IMR-90 (cell line): ENCODE results near the gene MUCL3. TPM values are rescaled to one million over a fixed set of nuclear protein-coding genes. Genes with fewer than 3 reads are reported as not detected.

Source experiments
- ATAC-seq: fragments of 200-7000 bp; cut with Tn5 transposase; 2 replicates; pipeline ENCODE4 v1.9.1; 2020; ENCODE audit warnings: low read depth, mild to moderate bottlenecking, moderate library complexity
- BruUV-seq: library from RNA; stranded (reverse); fragments of 400-500 nt; replicated peaks from 2 replicates; lab custom pipeline; 2021; lab: Mats Ljungman, UMichigan
- CTCF ChIA-PET: fragments of 300-600 bp; formaldehyde crosslinking; extraction: SDS; loops from one replicate; lab custom pipeline; 2021; ENCODE audit warnings: antibody characterized with exemption; lab: Yijun Ruan, JAX
- POLR2A ChIA-PET: fragments of 300-600 bp; sonication (Branson Sonifier 250); formaldehyde crosslinking; loops from one replicate; lab custom pipeline; 2022; ENCODE audit warnings: antibody characterized with exemption; ENCODE audit not compliant: unreplicated experiment; lab: Charles Lee
- DNase-seq: peaks from one replicate; pipeline ENCODE4 v3.0.0; 2013
- H2AFZ ChIP-seq: replicated peaks from 2 replicates; pipeline ENCODE3; 2013; ENCODE audit warnings: low read length, mild to moderate bottlenecking; ENCODE audit not compliant: poor library complexity
- H2AK5ac ChIP-seq: 2 replicates; pipeline ENCODE4 v1.6.1; 2013; ENCODE audit warnings: low read depth, low read length, inconsistent platforms
- H2AK9ac ChIP-seq: replicated peaks from 2 replicates; pipeline ENCODE3; 2013; ENCODE audit warnings: mild to moderate bottlenecking, low read depth, low read length, moderate library complexity; ENCODE audit not compliant: poor library complexity
- H2BK120ac ChIP-seq: 2 replicates; pipeline ENCODE4 v1.6.1; 2013; ENCODE audit warnings: low read depth, low read length, inconsistent platforms
- H2BK15ac ChIP-seq: 3 replicates; pipeline ENCODE4 v1.6.1; 2013; ENCODE audit warnings: low read depth, low read length, inconsistent platforms
- H2BK20ac ChIP-seq: 2 replicates; pipeline ENCODE4 v1.6.1; 2013; ENCODE audit warnings: low read depth, mild to moderate bottlenecking, inconsistent platforms, low read length, moderate library complexity
- H2BK5ac ChIP-seq: 2 replicates; pipeline ENCODE4 v1.6.1; 2013; ENCODE audit warnings: mild to moderate bottlenecking, low read depth, low read length, inconsistent platforms; ENCODE audit not compliant: poor library complexity, severe bottlenecking
- H3K14ac ChIP-seq: replicated peaks from 2 replicates; pipeline ENCODE4 v1.6.1; 2013; ENCODE audit warnings: low read depth, low read length, inconsistent platforms
- H3K18ac ChIP-seq: 2 replicates; pipeline ENCODE4 v1.6.1; 2013; ENCODE audit warnings: low read depth, low read length, control low read depth
- H3K23ac ChIP-seq: 2 replicates; pipeline ENCODE4 v1.6.1; 2013; ENCODE audit warnings: low read depth, low read length, inconsistent platforms
- H3K27ac ChIP-seq: 2 replicates; pipeline ENCODE4 v1.5.1; 2013; ENCODE audit warnings: mild to moderate bottlenecking, control low read depth, low read length; ENCODE audit not compliant: insufficient read depth
- H3K27me3 ChIP-seq: 2 replicates; pipeline ENCODE4 v1.6.1; 2013; ENCODE audit warnings: low read length; ENCODE audit not compliant: control insufficient read depth, insufficient read depth
- H3K36me3 ChIP-seq: 2 replicates; pipeline ENCODE4 v1.6.1; 2013; ENCODE audit warnings: low read length, mixed read lengths; ENCODE audit not compliant: control insufficient read depth, insufficient read depth
- H3K4ac ChIP-seq: 2 replicates; pipeline ENCODE4 v1.6.1; 2013; ENCODE audit warnings: low read depth, low read length, inconsistent platforms
- H3K4me1 ChIP-seq: 2 replicates; pipeline ENCODE4 v1.6.1; 2013; ENCODE audit warnings: low read length, mixed read lengths; ENCODE audit not compliant: control insufficient read depth, insufficient read depth
- H3K4me2 ChIP-seq: 2 replicates; pipeline ENCODE4 v1.6.1; 2013; ENCODE audit warnings: low read depth, mild to moderate bottlenecking, control low read depth, low read length, moderate library complexity
- H3K4me3 ChIP-seq: 2 replicates; pipeline ENCODE4 v1.5.1; 2013; ENCODE audit warnings: low read depth, mild to moderate bottlenecking, control low read depth, low read length, moderate library complexity; ENCODE audit not compliant: insufficient read depth
- H3K56ac ChIP-seq: 2 replicates; pipeline ENCODE4 v1.6.1; 2013; ENCODE audit warnings: low read length, inconsistent platforms; ENCODE audit not compliant: insufficient read depth; ENCODE audit errors: extremely low read depth
- H3K79me1 ChIP-seq, 2 experiments: 2 replicates each; pipeline ENCODE4 v1.6.1; 2013; ENCODE audit warnings: low read length in 2 of 2, inconsistent platforms in 1 of 2, low read depth in 1 of 2
- H3K9ac ChIP-seq: 2 replicates; pipeline ENCODE4 v1.6.1; 2013; ENCODE audit warnings: low read depth, low read length, control low read depth
- H3K9me1 ChIP-seq: 2 replicates; pipeline ENCODE4 v1.6.1; 2013; ENCODE audit warnings: low read length, inconsistent platforms; ENCODE audit not compliant: insufficient read depth
- H3K9me3 ChIP-seq: 2 replicates; pipeline ENCODE4 v1.6.1; 2013; ENCODE audit warnings: low read length; ENCODE audit not compliant: control insufficient read depth, insufficient read depth
- H4K20me1 ChIP-seq: 2 replicates; pipeline ENCODE4 v1.6.1; 2013; ENCODE audit warnings: low read length, inconsistent platforms; ENCODE audit not compliant: insufficient read depth
- H4K5ac ChIP-seq: 2 replicates; pipeline ENCODE4 v1.6.1; 2013; ENCODE audit warnings: mild to moderate bottlenecking, low read depth, low read length, control low read depth
- H4K8ac ChIP-seq, 2 experiments: 2 replicates each; pipeline ENCODE4 v1.6.1; 2013; ENCODE audit warnings: low read depth in 2 of 2, low read length in 2 of 2, control low read depth in 1 of 2, inconsistent platforms in 1 of 2
- H4K91ac ChIP-seq: 2 replicates; pipeline ENCODE4 v1.6.1; 2013; ENCODE audit warnings: low read depth, low read length, inconsistent platforms; ENCODE audit not compliant: insufficient read depth
- CEBPB ChIP-seq: IDR thresholded peaks from 2 replicates; pipeline ENCODE4 v1.6.1; 2012; ENCODE audit warnings: low read depth, low read length, improper control_type of control experiment
- FOS ChIP-seq: fragments of 150-350 bp; IDR thresholded peaks from 2 replicates; pipeline ENCODE4 v1.6.1; 2016; ENCODE audit warnings: low read depth, low read length
- RAD21 ChIP-seq: IDR thresholded peaks from 2 replicates; pipeline ENCODE4 v1.6.1; 2012; ENCODE audit warnings: low read length, improper control_type of control experiment
- SMC3 ChIP-seq: fragments of 150-350 bp; IDR thresholded peaks from 2 replicates; pipeline ENCODE4 v1.6.1; 2016; ENCODE audit warnings: low read depth, mild to moderate bottlenecking, antibody characterized with exemption, low read length, moderate library complexity
- WGBS, 2 experiments: methylation state at CpG; one replicate each; pipeline versions ENCODE4 v1.1.5 to v1.1.7; 2013; ENCODE audit warnings: missing lambda C conversion rate in 2 of 2; ENCODE audit not compliant: insufficient read length in 1 of 2; ENCODE audit errors: extremely low coverage in 2 of 2; 5-methylcytosine and 5-hydroxymethylcytosine counted together
- dilution Hi-C: fragments of 300-500 bp; cut with HindIII; formaldehyde crosslinking; loops from one replicate; pipeline ENCODE4 v1.14.3; 2018; ENCODE audit warnings: low sequenced_read_pairs; ENCODE audit not compliant: unreplicated experiment
- in situ Hi-C: fragments of 300-500 bp; cut with MboI; formaldehyde crosslinking; loops from 3 replicates; pipeline ENCODE4 v1.14.3; 2019; ENCODE audit warnings: low sequenced_read_pairs, inconsistent platforms, mixed read lengths
- intact Hi-C: fragments of 100-400 bp; cut with micrococcal nuclease; formaldehyde crosslinking; loops from 2 replicates; pipeline ENCODE4 v1.10.0; 2022
- polyA plus RNA-seq, 3 experiments: library from polyadenylated mRNA; depleted of rRNA; stranded (reverse); fragments of >200 nt; gene quantifications; 2 replicates each; pipeline ENCODE4 v1.2.3, GENCODE V29; 2012; ENCODE audit warnings: low replicate concordance in 1 of 3
- total RNA-seq: library from RNA; depleted of rRNA; stranded (reverse); fragments of >200 nt; gene quantifications from 2 replicates; pipeline ENCODE4 v1.2.3, GENCODE V29; 2012
- TF ChIP-seq, protein P1 (sequence below): conservative IDR thresholded peaks from 2 replicates; pipeline ENCODE4 v1.5.1; 2012; ENCODE audit warnings: mild to moderate bottlenecking, low read depth, low read length, improper control_type of control experiment
- TF ChIP-seq, protein P2 (sequence below): fragments of 150-350 bp; IDR thresholded peaks from 2 replicates; pipeline ENCODE4 v1.6.1; 2017; ENCODE audit warnings: mild to moderate bottlenecking, antibody characterized with exemption, low read length, low read depth

The MUCL3 gene
- total and polyA plus RNA-seq, 2 of the 4 experiments (the other 2 are of a cell fraction) = not detected

DNA sequence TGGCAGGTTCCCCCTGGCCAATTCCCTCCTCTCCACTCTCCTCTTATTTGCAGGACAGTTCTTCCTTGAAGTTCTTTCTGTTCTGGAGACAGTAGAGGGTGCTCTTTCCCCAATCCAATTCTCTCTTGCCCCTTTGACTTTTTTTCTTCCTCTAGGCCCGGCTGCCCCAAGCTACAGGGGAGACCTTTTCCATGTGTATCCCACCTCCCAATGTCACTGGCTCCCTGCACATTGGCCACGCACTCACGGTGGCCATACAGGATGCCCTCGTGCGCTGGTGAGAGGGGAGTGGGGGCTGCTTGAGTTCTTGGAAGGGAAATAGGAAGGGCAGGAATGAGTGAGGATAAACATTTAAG is 25.2 kb upstream of the MUCL3 start:
- ChIA-PET POLR2A (no interaction called here), CTCF (interaction anchor here (0.6 to 3.6 kb wide), 16 partner anchors 11 to 1223 kb away, joined by 3 to 31 read pairs (median 4); partner anchors contain the start of gene SFTA2)
- in situ Hi-C loops (loop anchor here (5.0 kb wide), 1 partner anchor 162 kb away; no protein-coding TSS in a partner anchor), intact Hi-C loops (loop anchor here (1.0 to 10.0 kb wide), 3 partner anchors 155 to 279 kb away; no protein-coding TSS in a partner anchor), dilution Hi-C loops (no loop called here)
- Histone ChIP-seq H3K27me3 (no peaks in the 10 kb centered on the region), H3K56ac (no peak overlapping the region; the same call in 1 of the 2 replicates), H3K14ac (no peak overlapping the region), H3K4ac (peak overlapping the region; percentile 46; the same call in 1 of the 2 replicates), H2BK120ac (peak overlapping the region; percentile 32; the same call in 1 of the 2 replicates), H2AK5ac (peak overlapping the region; percentile 88), H3K79me1 (peaks cover 5 to 6% of the 10 kb centered on the region in 2 experiments; a peak in 1 of 4 replicates), H3K9me1 (no peaks in the 10 kb centered on the region), H4K91ac (peak overlapping the region; percentile 62), H2BK20ac (peak overlapping the region; percentile 43; the same call in 1 of the 2 replicates), H3K4me2 (no peak overlapping the region; the same call in 1 of the 2 replicates), H4K8ac (peak overlapping the region; percentile 77 to 100; a peak in 2 of 4 replicates), H4K20me1 (no peaks in the 10 kb centered on the region), H2AFZ (peak overlapping the region; percentile 93), H4K5ac (peak overlapping the region; percentile 35; the same call in 1 of the 2 replicates), H3K9ac (peak overlapping the region; percentile 22; the same call in 1 of the 2 replicates), H3K27ac (no peak overlapping the region), H2BK5ac (no peak overlapping the region), H2AK9ac (peak overlapping the region; percentile 88), H3K9me3 (no peaks in the 10 kb centered on the region), H3K4me3 (no peak overlapping the region), H3K18ac (no peak overlapping the region), H3K4me1 (peaks cover 12% of the 10 kb centered on the region), H2BK15ac (0 out of 3 replicates have a peak overlapping the region, but pooled peaks have one; percentile 32), H3K36me3 (peaks cover 29% of the 10 kb centered on the region), H3K23ac (no peak overlapping the region)
- 40% methylated on average over 2 of the region's 5 CpGs; no CpG with 5 or more reads in 1 of the 2 experiments for WGBS, 2 experiments
- no TSS peak for BruUV-seq
- DNase-seq (peak; percentile 71), ATAC-seq (peak; percentile 47)
- TF ChIP-seq FOS (no peak), CEBPB (no peak), RAD21 (peak; percentile 86), SMC3 (peak; percentile 89)
- TF ChIP-seq, protein P1, sequence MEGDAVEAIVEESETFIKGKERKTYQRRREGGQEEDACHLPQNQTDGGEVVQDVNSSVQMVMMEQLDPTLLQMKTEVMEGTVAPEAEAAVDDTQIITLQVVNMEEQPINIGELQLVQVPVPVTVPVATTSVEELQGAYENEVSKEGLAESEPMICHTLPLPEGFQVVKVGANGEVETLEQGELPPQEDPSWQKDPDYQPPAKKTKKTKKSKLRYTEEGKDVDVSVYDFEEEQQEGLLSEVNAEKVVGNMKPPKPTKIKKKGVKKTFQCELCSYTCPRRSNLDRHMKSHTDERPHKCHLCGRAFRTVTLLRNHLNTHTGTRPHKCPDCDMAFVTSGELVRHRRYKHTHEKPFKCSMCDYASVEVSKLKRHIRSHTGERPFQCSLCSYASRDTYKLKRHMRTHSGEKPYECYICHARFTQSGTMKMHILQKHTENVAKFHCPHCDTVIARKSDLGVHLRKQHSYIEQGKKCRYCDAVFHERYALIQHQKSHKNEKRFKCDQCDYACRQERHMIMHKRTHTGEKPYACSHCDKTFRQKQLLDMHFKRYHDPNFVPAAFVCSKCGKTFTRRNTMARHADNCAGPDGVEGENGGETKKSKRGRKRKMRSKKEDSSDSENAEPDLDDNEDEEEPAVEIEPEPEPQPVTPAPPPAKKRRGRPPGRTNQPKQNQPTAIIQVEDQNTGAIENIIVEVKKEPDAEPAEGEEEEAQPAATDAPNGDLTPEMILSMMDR = peak; percentile 87
- TF ChIP-seq, protein P2, sequence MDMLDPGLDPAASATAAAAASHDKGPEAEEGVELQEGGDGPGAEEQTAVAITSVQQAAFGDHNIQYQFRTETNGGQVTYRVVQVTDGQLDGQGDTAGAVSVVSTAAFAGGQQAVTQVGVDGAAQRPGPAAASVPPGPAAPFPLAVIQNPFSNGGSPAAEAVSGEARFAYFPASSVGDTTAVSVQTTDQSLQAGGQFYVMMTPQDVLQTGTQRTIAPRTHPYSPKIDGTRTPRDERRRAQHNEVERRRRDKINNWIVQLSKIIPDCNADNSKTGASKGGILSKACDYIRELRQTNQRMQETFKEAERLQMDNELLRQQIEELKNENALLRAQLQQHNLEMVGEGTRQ = no peak
